Measurements from ENCODE around the gene UBL4A.

Gene UBL4A

GRCh38 chrX:154468217-154468616, 18.2 kb downstream of the UBL4A start:
- no peak overlapping the region for H3K4me3 ChIP-seq (ENCODE audit: control insufficient read depth, low read depth, low read length)
- no peak for DNase-seq (ENCODE audit: low read depth)
- no peak for TF ChIP-seq CTCF (IDR thresholded peaks at IDR 0.05; ENCODE audit: control insufficient read depth, insufficient read depth, low read depth, low read length, missing control alignments)

- H3K4me3 ChIP-seq (ENCODE audit: control insufficient read depth, low read depth, low read length): no peak overlapping the region
- DNase-seq (ENCODE audit: low read depth): no peak
- TF ChIP-seq CTCF (IDR thresholded peaks at IDR 0.05; ENCODE audit: control insufficient read depth, insufficient read depth, low read depth, low read length, missing control alignments): no peak
Measured at GRCh38 chrX:154467556-154467955, 18.9 kb downstream of the UBL4A start.

GRCh38 chrX:154466907-154467306, 19.5 kb downstream of the UBL4A start:
- no peak for DNase-seq (ENCODE audit: low read depth)
- no peak overlapping the region for H3K4me3 ChIP-seq (ENCODE audit: control insufficient read depth, low read depth, low read length)
- no peak for TF ChIP-seq CTCF (IDR thresholded peaks at IDR 0.05; ENCODE audit: control insufficient read depth, insufficient read depth, low read depth, low read length, missing control alignments)

- no peak for TF ChIP-seq CTCF (IDR thresholded peaks at IDR 0.05; ENCODE audit: control insufficient read depth, insufficient read depth, low read depth, low read length, missing control alignments)
- DNase-seq (ENCODE audit: low read depth): no peak
- H3K4me3 ChIP-seq (ENCODE audit: control insufficient read depth, low read depth, low read length): no peak overlapping the region
Measured at GRCh38 chrX:154466036-154466435, 20.4 kb downstream of the UBL4A start.

- no peak overlapping the region for H3K4me3 ChIP-seq (ENCODE audit: control insufficient read depth, low read depth, low read length)
- no peak for TF ChIP-seq CTCF (IDR thresholded peaks at IDR 0.05; ENCODE audit: control insufficient read depth, insufficient read depth, low read depth, low read length, missing control alignments)
- DNase-seq (ENCODE audit: low read depth): no peak
Measured at GRCh38 chrX:154465601-154466000, 20.8 kb downstream of the UBL4A start.

GRCh38 chrX:154464806-154465365, 21.5 kb downstream of the UBL4A start:
- H3K4me3 ChIP-seq (ENCODE audit: control insufficient read depth, low read depth, low read length): no peak overlapping the region
- TF ChIP-seq CTCF (IDR thresholded peaks at IDR 0.05; ENCODE audit: control insufficient read depth, insufficient read depth, low read depth, low read length, missing control alignments): no peak
- no peak for DNase-seq (ENCODE audit: low read depth)
